A549 (cell line): ENCODE results near the gene ADAD2. TPM values are rescaled to one million over a fixed set of nuclear protein-coding genes. Genes with fewer than 3 reads are reported as not detected.

Experiments
- ATAC-seq, 2 experiments: fragments of 200-7000 bp in 1 of 2; fragments of >200 bp in 1 of 2; cut with Nextera tagmentation in 1 of 2; cut with Tn5 transposase in 1 of 2; 3 replicates each; pipeline versions ENCODE4 v1.8.0 to v1.9.1; 2018 to 2020; ENCODE audit warnings: mild to moderate bottlenecking in 1 of 2, moderate library complexity in 1 of 2
- CTCF ChIA-PET: fragments of 300-600 bp; sonication (Branson Sonifier 250); formaldehyde crosslinking; extraction: SDS; loops from one replicate; lab custom pipeline; 2021; ENCODE audit warnings: antibody characterized with exemption, inconsistent platforms; lab: Yijun Ruan, JAX
- POLR2A ChIA-PET: fragments of 350-600 bp; formaldehyde crosslinking; extraction: SDS; loops from one replicate; lab custom pipeline; 2021; ENCODE audit warnings: antibody characterized with exemption, inconsistent platforms; lab: Yijun Ruan, JAX
- DNase-seq, 2 experiments: peaks; one replicate each; pipeline versions ENCODE4 v3.0.0 to v3.0.0-alpha.2; 2011 to 2016; ENCODE audit warnings: low read depth in 1 of 2, low spot score in 1 of 2
- FAIRE-seq: peaks from 2 replicates; lab custom pipeline; 2011; peaks lifted over from hg19 to GRCh38; lab: Jason Lieb, UNC
- H3K27ac ChIP-seq, 2 experiments: fragments of >200 bp; sonication (Bioruptor Twin); formaldehyde crosslinking; 3 replicates each; pipeline ENCODE4 v1.5.1; 2016 to 2017
- H3K4me1 ChIP-seq: fragments of >200 bp; sonication (Bioruptor Twin); formaldehyde crosslinking; 3 replicates; pipeline ENCODE4 v1.6.1; 2016
- H3K4me2 ChIP-seq: fragments of >200 bp; sonication (Bioruptor Twin); formaldehyde crosslinking; 3 replicates; pipeline ENCODE4 v1.6.1; 2016
- H3K4me3 ChIP-seq: fragments of >200 bp; sonication (Bioruptor Twin); formaldehyde crosslinking; 3 replicates; pipeline ENCODE4 v1.5.1; 2016
- H3K9me3 ChIP-seq: fragments of >200 bp; sonication (Bioruptor Twin); formaldehyde crosslinking; 3 replicates; pipeline ENCODE4 v1.6.1; 2016
- BCL3 ChIP-seq: fragments of >200 bp; sonication (Bioruptor Twin); formaldehyde crosslinking; IDR thresholded peaks from 3 replicates; pipeline ENCODE4 v1.6.1; 2016
- CBX2 ChIP-seq: fragments of 200-600 bp; sonication (generic); IDR thresholded peaks from 2 replicates; pipeline ENCODE4 v1.6.1; 2016; ENCODE audit warnings: low read depth, mild to moderate bottlenecking, borderline replicate concordance
- CEBPB ChIP-seq, 2 experiments: fragments of >200 bp in 1 of 2; sonication (Bioruptor Twin) in 1 of 2; formaldehyde crosslinking in 1 of 2; IDR thresholded peaks; 2 replicates each; pipeline ENCODE4 v1.6.1; 2012 to 2016
- CHD4 ChIP-seq: fragments of 200-600 bp; sonication (generic); IDR thresholded peaks from 2 replicates; pipeline ENCODE4 v1.6.1; 2016; ENCODE audit warnings: antibody characterized with exemption, mild to moderate bottlenecking, borderline replicate concordance
- E2F6 ChIP-seq: IDR thresholded peaks from 2 replicates; pipeline ENCODE4 v1.6.1; 2012; ENCODE audit warnings: low read depth, borderline replicate concordance
- ESRRA ChIP-seq: fragments of 150-350 bp; IDR thresholded peaks from 2 replicates; pipeline ENCODE4 v1.6.1; 2014; ENCODE audit warnings: mild to moderate bottlenecking, low read length, borderline replicate concordance
- FOSB ChIP-seq: fragments of 250-450 bp; sonication (Bioruptor Pico); IDR thresholded peaks from 2 replicates; pipeline ENCODE4 v1.5.0; 2020; ENCODE audit warnings: mild to moderate bottlenecking, moderate library complexity
- FOXS1 ChIP-seq: fragments of 250-450 bp; sonication (Bioruptor Pico); IDR thresholded peaks from 2 replicates; pipeline ENCODE4 v1.5.0; 2020; ENCODE audit warnings: mild to moderate bottlenecking, moderate library complexity
- HDAC2 ChIP-seq: fragments of 200-600 bp; sonication (generic); IDR thresholded peaks from 2 replicates; pipeline ENCODE4 v1.6.1; 2016
- HOXB5 ChIP-seq: fragments of 250-450 bp; sonication (Bioruptor Pico); IDR thresholded peaks from 2 replicates; pipeline ENCODE4 v1.5.0; 2020; ENCODE audit warnings: mild to moderate bottlenecking, moderate library complexity
- JUN ChIP-seq, 2 experiments: fragments of >200 bp; sonication (Bioruptor Twin); formaldehyde crosslinking; IDR thresholded peaks; 2 replicates in 1 of 2; 3 replicates in 1 of 2; pipeline ENCODE4 v1.6.1; 2016 to 2017
- MAX ChIP-seq: IDR thresholded peaks from 2 replicates; pipeline ENCODE4 v1.6.1; 2012
- MYC ChIP-seq: IDR thresholded peaks from 2 replicates; pipeline ENCODE4 v1.6.1; 2012; ENCODE audit warnings: mild to moderate bottlenecking, inconsistent platforms, low read length, improper control_type of control experiment, borderline replicate concordance
- PHF8 ChIP-seq: fragments of 200-600 bp; sonication (generic); IDR thresholded peaks from 2 replicates; pipeline ENCODE4 v1.6.1; 2016; ENCODE audit warnings: low read depth, mild to moderate bottlenecking, antibody characterized with exemption, moderate library complexity, borderline replicate concordance
- POLR2A ChIP-seq: IDR thresholded peaks from 2 replicates; pipeline ENCODE4 v1.6.1; 2012; ENCODE audit warnings: mild to moderate bottlenecking, low read length
- RAD21 ChIP-seq, 2 experiments: fragments of >200 bp in 1 of 2; sonication (Bioruptor Twin) in 1 of 2; formaldehyde crosslinking in 1 of 2; IDR thresholded peaks in 1 of 2; conservative IDR thresholded peaks in 1 of 2; 2 replicates in 1 of 2; 3 replicates in 1 of 2; pipeline ENCODE4 v1.6.1; 2012 to 2018; ENCODE audit warnings: inconsistent platforms in 1 of 2
- RNF2 ChIP-seq: fragments of 200-600 bp; sonication (generic); IDR thresholded peaks from 2 replicates; pipeline ENCODE4 v1.6.1; 2016; ENCODE audit warnings: low read depth, mild to moderate bottlenecking, antibody characterized with exemption, moderate library complexity, borderline replicate concordance
- SMC3 ChIP-seq: fragments of >200 bp; sonication (Bioruptor Twin); formaldehyde crosslinking; IDR thresholded peaks from 3 replicates; pipeline ENCODE4 v1.6.1; 2018; ENCODE audit warnings: inconsistent platforms
- TFCP2L1 ChIP-seq: fragments of 250-450 bp; sonication (Bioruptor Pico); IDR thresholded peaks from 2 replicates; pipeline ENCODE4 v1.5.0; 2021; ENCODE audit warnings: mild to moderate bottlenecking
- TP53 ChIP-seq: fragments of 250-450 bp; sonication (Bioruptor Pico); IDR thresholded peaks from 2 replicates; pipeline ENCODE4 v1.5.0; 2021; ENCODE audit warnings: mild to moderate bottlenecking, moderate library complexity
- ZC3H11A ChIP-seq: fragments of 450-650 bp; IDR thresholded peaks from 2 replicates; pipeline ENCODE4 v1.6.1; 2014; ENCODE audit warnings: antibody characterized with exemption, mild to moderate bottlenecking
- ZFP36 ChIP-seq: fragments of 450-650 bp; IDR thresholded peaks from 2 replicates; pipeline ENCODE4 v1.6.1; 2014; ENCODE audit warnings: borderline replicate concordance; ENCODE audit not compliant: partially characterized antibody
- WGBS: methylation state at CpG from one replicate; pipeline ENCODE4 v1.1.6; 2017; ENCODE audit errors: missing lambda C conversion rate; 5-methylcytosine and 5-hydroxymethylcytosine counted together
- polyA plus RNA-seq, 4 experiments: library from polyadenylated mRNA; depleted of rRNA in 3 of 4; stranded (reverse); fragments of >200 nt; fragmentation: RNase III in 1 of 4; extraction: RNeasy Plus Mini Kit Qiagen cat#74134 plus additional on column Dnase treatment in 1 of 4; gene quantifications; 2 replicates in 3 of 4; 3 replicates in 1 of 4; pipeline ENCODE4 v1.2.3, GENCODE V29; 2011 to 2017
- TF ChIP-seq, protein P1 (sequence below): fragments of 250-450 bp; sonication (Bioruptor Pico); IDR thresholded peaks from 2 replicates; pipeline ENCODE4 v1.5.0; 2021; ENCODE audit warnings: mild to moderate bottlenecking, moderate library complexity, borderline replicate concordance
- TF ChIP-seq, protein P2 (sequence below): fragments of >200 bp; sonication (Bioruptor Twin); formaldehyde crosslinking; IDR thresholded peaks from 3 replicates; pipeline ENCODE4 v1.5.1; 2016

ADAD2 gene
- polyA plus RNA-seq, 2 of the 4 experiments (the other 2 are of a cell fraction), result not detected

DNA sequence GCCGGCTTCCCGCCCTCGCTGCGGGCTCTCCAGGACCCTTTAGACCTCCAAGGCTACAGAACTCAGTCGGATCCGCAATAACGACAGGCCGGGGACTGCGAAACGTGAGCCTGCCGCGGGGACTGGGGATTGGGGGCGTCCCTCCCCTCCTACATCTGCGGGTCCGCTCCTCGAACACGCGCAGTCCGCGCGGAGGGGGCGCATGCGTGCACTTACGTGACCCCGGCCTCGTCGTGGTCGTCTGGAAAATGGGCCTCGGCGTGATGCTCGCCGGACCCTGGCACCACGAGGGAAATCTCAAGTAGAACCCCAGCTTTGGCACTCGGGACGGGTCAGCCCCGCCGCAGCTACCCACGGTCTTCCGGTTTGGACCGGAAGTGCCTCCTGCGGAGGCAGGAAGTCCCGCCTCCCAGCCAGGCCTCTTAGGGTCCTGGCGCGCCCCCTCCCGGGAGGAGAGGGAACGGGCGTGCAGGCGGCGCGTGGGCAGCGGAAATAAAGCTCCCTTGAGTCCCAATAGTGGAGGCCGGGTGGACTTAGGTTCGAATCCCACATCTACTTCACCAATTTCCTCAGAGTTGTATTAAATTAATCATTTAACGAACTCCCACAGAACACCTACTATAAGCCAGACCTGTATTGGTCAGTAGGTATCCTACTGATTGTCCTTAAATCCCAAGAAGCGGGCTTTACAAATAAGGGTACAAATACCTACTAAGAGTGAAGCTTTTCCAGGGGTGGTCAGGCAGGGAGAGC lies 4.1 kb upstream of the ADAD2 start, which contains the start of gene TAF1C:
TSS of gene TAF1C (minus strand) at position 373 of the 753 bp plus-strand sequence. CDS start 2,069 bp downstream, outside the sequence.
- H3K9me3 ChIP-seq, result no peaks in the 10 kb centered on the region
- POLR2A ChIA-PET, result interaction anchor here (1.2 to 1.4 kb wide), 4 partner anchors 9 to 70 kb away, joined by 4 to 10 read pairs (median 4); partner anchors contain the start of genes DNAAF1, HSDL1 and MBTPS1
- peak; percentile 94 to 97 for DNase-seq
- no peak for FAIRE-seq
- peaks cover 6% of the 10 kb centered on the region; the same call in 2 of the 3 replicates for H3K4me1 ChIP-seq
- H3K27ac ChIP-seq, result peak within 1 kb of the TSS; percentile 87 to 94
- ATAC-seq, result peak; percentile 92 to 95
- TF ChIP-seq, protein P1, sequence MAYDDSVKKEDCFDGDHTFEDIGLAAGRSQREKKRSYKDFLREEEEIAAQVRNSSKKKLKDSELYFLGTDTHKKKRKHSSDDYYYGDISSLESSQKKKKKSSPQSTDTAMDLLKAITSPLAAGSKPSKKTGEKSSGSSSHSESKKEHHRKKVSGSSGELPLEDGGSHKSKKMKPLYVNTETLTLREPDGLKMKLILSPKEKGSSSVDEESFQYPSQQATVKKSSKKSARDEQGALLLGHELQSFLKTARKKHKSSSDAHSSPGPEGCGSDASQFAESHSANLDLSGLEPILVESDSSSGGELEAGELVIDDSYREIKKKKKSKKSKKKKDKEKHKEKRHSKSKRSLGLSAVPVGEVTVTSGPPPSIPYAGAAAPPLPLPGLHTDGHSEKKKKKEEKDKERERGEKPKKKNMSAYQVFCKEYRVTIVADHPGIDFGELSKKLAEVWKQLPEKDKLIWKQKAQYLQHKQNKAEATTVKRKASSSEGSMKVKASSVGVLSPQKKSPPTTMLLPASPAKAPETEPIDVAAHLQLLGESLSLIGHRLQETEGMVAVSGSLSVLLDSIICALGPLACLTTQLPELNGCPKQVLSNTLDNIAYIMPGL, result no peak
- TF ChIP-seq BCL3 (peak; percentile 50; the same call in 1 of the 3 replicates), TFCP2L1 (CRISPR knock-in tag) (no peak), SMC3 (peak; percentile 74), JUN (IDR thresholded peaks at IDR 0.05) (peak in 1 of 2 experiments; percentile 81; a peak in 2 of 5 replicates), ZC3H11A (no peak), RAD21 (conservative IDR thresholded peaks at IDR 0.05 in 1 of 2, IDR thresholded peaks at IDR 0.05 in 1 of 2) (peak; percentile 59 to 77), CHD4 (peak; percentile 85; the same call in 1 of the 2 replicates), MYC (peak; percentile 88), FOSB (CRISPR knock-in tag) (no peak), PHF8 (peak; percentile 73), MAX (peak; percentile 93), E2F6 (0 out of 2 replicates have a peak, but pooled peaks have one; percentile 25), CEBPB (IDR thresholded peaks at IDR 0.05) (no peak), ESRRA (no peak), POLR2A (peak; percentile 75)
- TF ChIP-seq, protein P2, sequence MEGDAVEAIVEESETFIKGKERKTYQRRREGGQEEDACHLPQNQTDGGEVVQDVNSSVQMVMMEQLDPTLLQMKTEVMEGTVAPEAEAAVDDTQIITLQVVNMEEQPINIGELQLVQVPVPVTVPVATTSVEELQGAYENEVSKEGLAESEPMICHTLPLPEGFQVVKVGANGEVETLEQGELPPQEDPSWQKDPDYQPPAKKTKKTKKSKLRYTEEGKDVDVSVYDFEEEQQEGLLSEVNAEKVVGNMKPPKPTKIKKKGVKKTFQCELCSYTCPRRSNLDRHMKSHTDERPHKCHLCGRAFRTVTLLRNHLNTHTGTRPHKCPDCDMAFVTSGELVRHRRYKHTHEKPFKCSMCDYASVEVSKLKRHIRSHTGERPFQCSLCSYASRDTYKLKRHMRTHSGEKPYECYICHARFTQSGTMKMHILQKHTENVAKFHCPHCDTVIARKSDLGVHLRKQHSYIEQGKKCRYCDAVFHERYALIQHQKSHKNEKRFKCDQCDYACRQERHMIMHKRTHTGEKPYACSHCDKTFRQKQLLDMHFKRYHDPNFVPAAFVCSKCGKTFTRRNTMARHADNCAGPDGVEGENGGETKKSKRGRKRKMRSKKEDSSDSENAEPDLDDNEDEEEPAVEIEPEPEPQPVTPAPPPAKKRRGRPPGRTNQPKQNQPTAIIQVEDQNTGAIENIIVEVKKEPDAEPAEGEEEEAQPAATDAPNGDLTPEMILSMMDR, result peak; percentile 91
- CTCF ChIA-PET, result interaction anchor here (0.5 to 11.7 kb wide), 63 partner anchors 9 to 332 kb away, joined by 3 to 92 read pairs (median 5); partner anchors contain the start of genes DNAAF1, HSDL1, KCNG4 and MBTPS1
- peak within 1 kb of the TSS; percentile 96 for H3K4me2 ChIP-seq
- H3K4me3 ChIP-seq, result peak within 1 kb of the TSS; percentile 84
- WGBS, result 9% methylated on average over 16 of the region's 55 CpGs

DNA sequence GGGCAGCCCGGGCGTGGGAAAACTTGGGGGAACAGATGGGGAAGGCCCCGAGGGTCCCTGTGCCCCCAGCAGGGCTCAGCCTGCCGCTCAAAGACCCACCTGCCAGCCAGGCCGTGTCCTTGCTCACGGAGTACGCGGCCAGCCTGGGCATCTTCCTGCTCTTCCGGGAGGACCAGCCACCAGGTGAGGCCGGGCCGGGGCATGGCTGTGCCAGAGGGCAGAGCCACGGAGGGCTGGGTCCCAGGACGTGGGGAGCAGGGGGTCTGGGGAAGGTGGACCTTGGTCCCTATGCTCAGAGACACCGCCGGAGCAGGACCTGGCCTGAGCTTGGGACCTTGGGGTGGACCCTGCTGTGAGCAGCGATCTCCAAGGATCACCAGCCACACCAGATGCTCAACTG lies 509 bp downstream of the ADAD2 start:
- H3K4me1 ChIP-seq, result no peaks in the 10 kb centered on the region
- no peaks in the 10 kb centered on the region for H3K9me3 ChIP-seq
- ChIA-PET POLR2A (interaction anchor here (0.6 kb wide), 1 partner anchor 91 kb away, joined by 11 read pairs; no protein-coding TSS in a partner anchor), CTCF (no interaction called here)
- H3K4me2 ChIP-seq, result no peak overlapping the region
- FAIRE-seq (no peak), DNase-seq (no peak), ATAC-seq (no peak)
- no peak overlapping the region for H3K27ac ChIP-seq
- TF ChIP-seq FOXS1 (CRISPR knock-in tag) (no peak), RNF2 (no peak), CBX2 (no peak), HOXB5 (CRISPR knock-in tag) (no peak), ZFP36 (no peak), HDAC2 (no peak), TP53 (CRISPR knock-in tag) (no peak)
- WGBS, result 75% methylated on average over 9 of the region's 16 CpGs
- no peak overlapping the region for H3K4me3 ChIP-seq
